A172 (cell line): ENCODE measurements around the gene MAP1LC3B2. TPM values are rescaled to one million over a fixed set of nuclear protein-coding genes. Genes with fewer than 3 reads are reported as not detected.

Source experiments
- DNase-seq: peaks from one replicate; pipeline ENCODE4 v3.0.0-alpha.2; 2015; ENCODE audit warnings: low spot score
- total RNA-seq: library from RNA; depleted of rRNA; stranded (reverse); fragments of >200 nt; shearing (Covaris generic); gene quantifications from 2 replicates; pipeline ENCODE4 v1.2.3, GENCODE V29; 2014

The MAP1LC3B2 gene
- total RNA-seq, 1 experiment from 2014 or later = 1.8 TPM

DNA sequence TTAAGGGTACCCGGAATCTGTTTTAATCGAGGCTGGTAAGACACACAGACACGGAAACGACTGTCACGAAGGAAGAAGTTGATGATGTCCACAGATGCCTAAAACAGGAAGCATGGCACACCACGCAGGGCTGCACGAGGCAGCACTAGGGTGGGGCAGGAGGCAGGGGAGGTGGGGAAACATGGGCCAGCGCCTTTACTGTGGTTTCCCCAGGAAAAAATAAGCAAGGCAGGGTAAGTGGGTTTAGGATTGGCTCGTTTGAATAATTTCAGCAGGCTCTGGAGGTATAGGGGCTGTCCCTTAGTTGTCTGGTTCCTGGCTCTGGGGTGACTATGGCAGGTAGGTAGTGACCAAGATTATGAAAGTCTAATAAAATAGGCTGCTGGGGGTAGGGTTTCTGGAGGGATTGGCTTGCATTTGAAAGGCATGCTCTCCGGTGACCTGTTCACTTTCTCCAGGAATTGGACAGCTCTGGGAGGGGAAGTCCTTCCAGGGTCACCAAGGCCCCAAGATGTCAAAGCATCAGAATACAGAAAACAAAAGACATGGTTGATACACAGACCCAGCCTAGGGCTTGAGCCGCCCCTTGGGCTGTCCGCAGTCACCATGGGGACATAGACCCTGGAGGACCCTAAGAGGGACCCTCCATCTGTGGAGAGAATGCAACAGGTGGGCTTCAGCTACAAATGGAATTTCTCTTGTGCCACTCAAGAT, 35.3 kb downstream of the MAP1LC3B2 start:
- no peak for DNase-seq

DNA sequence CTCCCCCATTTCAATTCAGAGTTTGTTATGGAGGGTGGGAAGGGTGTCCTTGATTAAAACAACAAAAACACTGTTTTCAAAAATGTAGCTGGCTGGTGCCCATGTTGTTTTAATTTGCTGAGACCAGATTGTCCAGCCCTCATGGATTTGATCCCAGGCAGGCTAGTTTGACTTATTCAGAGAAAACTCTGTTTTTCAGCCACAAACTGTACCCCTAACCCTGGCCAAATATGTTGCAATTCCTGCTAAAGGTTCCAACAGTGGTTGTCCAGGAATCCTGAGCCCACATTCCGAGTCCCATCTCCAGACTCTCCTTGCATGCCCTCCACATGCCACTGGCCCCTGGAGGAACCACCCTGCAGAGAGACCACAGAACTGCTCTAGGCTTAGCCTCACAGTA, 36.0 kb downstream of the MAP1LC3B2 start:
- DNase-seq = no peak

DNA sequence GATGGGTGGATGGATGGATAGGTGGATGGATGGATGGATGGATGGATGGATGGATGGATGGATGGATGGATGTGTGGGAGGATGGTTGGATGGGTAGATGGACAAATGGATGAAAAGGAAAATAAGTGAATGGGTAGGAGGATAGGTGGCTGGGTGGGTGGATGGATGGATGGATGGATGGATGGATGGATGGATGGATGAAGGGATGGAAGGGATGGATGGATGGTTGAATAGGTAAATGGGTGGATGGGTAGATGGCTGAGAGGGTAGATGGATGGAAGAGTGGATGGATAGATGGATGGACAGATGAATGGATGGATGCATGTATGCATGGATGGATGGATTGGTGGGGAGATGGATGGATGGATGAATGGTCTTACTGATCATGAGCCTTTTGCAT, 36.5 kb downstream of the MAP1LC3B2 start:
- DNase-seq = no peak

DNA sequence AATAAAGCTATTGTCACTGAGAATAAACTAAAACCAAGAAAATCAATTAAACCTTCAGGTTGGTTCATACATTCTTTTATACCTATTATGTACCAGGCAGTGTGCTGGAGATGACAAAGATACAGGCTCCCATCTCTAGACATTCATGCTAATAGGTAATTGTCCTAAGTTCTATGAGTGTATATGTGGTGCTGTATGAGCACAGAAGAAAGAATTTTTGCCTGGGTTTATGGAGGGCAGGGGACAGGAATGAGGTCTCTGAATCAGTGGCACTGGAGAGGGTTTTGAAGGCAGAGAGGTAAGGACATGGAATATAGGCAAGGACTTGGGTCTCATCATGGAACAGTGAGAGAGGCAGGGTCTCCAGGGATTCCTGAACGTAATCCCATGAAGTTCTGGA, 38.7 kb downstream of the MAP1LC3B2 start:
- DNase-seq = no peak

DNA sequence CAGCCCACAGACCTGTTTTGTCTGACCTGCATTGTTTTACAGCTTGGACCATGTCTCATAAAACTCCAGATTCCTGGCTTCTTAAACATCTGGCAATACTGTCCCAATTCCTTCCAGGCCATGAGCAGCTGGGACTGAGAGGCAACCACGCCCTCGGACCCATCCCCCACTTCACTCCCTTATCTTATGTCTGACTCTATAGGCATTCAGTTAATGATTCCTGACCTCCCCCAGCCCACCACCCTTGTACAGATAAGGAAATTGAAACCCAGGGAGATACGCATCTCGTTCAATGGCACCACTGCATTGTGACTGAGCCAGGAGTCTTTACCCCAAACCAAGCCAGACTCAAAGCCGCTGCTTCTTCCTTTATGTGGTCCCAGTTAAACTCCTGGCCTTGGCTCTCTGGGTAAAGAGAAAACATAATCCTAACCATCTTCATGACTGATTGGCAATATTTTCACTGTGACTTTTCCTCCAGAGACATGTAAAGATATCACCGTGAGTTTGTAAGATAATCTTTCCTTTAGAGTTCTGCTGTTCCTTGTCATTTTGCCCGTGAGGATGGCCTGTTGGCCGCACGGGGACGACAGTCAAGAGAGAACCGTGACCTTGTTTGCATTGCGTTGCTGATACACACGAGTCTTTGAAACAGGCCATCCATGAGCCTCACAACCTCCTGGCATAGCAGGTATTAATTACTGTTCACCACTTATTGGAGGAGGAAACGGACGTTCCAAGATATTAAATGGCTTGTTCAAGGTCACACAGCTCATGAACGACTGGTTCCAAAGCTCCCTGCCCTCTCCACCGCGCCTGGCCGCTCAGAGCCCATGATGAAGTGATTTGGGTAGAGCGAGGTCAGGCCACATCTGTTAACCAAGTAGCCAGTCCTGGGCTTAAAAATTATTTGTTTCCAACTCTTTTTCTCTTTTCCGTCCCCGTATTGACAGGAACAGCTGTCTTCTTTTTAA, 39.4 kb downstream of the MAP1LC3B2 start:
- no peak for DNase-seq

DNA sequence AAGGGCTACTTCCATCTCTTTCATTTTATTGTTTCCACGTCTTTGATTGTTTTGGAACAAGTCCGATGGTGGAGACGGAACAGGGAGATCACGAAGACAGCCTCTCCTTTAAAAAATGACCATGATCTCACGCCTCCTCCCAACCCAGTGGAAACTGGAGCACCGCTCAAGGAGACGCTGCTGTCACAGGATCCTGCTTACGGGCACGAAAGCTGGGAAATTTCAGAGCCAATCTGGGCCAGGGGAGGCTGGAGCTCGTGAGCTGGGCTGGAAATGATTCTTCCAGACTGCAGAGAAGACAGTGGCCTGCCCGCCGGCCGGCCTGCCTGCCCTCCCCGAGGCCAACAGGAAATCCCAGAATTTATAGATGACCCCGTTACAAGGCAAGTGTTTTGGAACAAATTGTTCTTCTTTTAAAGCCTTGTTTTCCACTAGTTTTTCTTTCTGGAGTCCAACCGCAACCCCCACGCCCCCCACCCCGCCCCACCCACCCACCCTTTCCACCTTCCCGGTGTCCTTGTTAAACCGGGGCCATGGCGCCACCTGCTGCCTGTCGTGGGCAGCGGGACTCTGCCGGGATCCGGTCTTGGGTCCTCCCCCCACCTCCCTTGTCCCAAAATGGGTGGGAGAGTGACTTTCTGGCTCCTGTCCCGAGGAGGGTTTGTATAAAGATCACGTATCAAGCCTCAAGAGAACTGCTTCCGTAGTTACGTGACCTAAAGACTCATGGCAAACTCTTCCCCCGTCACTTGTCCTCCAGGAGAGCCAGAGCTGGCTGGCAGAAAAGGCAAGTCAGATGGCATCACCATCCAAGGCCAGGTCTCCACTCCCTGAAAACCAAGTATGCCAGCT, 40.3 kb downstream of the MAP1LC3B2 start:
- peak; percentile 21 for DNase-seq

DNA sequence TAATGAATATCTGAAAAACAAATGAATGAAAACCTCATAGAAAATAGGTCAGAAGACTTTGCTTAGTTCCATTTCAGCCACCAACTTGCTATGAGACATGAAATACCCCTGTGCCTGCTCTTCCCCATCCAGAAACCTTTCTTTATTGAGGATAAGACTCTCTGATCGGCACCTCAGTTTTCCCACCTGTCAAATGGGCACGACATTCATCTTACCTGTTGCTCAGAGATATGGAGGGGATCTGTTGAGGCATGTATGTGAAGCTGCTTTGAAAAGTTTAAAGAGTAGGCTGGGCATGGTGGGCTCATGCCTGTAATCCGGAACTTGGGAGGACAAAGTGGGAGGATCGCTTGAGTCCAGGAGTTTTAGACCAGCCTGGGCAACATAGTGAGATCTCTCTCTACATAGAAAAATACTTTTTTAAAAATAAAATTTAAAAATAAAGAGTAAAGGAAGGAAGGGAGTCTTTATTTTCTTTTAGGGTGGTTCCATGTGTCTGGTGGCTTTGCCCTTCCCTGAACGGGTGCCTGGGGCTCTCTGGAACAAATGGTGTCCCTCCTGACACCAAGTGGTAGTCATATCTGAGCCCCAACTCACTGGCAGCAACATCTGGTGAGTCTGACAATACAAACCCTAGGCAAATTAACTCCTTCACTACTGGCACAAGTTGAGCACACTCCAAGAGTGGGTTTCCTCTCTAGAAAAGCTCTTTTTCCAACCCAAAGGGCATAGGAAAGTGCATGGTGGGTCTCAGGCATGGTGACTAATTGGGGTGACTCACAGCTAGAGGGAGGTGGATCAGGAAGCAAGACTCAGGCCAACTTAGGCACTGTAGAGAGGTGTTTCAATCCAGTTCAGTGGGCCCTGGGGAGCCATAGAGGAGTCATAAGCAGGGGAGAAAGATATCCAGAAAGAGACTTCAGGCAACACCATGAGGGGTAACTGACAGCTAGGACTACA, 42.1 kb downstream of the MAP1LC3B2 start:
- peak; percentile 58 for DNase-seq

DNA sequence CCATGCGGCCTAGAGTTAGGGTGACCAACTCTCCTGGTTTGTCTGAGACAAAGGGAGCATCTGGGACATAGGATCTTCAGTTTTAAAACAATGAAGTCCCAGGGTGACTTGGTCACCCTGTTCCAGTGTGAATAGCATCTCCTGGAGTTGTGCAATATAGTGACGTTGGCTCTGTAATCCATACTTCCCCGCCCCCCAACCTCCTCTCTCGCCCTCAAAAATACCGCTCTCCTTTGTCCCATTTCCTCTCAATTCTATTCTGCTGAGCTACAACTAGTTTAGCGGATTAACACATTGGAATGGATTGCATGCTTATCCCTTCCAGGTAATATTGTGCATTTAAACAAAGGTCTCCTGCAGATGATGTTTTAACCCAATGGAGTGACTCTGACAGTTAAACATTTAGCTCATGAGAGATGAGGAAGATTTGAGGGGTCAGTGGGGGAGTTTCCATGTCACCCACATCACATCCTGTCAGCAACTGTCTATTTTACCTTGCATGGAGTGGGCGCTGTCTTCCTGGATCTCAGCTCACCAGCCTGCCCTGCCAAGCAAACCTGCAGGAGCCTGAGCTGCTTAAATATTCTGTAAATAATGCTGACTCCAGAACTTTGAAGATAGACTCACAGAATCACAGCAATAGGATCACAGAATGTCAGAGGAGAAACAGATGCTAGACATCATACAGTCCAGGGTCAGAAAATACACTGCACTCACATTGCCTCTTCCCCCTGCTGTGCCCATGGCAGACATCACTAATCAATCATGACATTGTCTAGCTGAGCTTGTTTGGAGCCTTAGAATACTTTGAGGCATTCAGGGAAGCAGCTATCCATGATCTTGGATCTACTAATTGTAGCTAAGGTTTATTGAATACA, 43.0 kb downstream of the MAP1LC3B2 start:
- DNase-seq = no peak

DNA sequence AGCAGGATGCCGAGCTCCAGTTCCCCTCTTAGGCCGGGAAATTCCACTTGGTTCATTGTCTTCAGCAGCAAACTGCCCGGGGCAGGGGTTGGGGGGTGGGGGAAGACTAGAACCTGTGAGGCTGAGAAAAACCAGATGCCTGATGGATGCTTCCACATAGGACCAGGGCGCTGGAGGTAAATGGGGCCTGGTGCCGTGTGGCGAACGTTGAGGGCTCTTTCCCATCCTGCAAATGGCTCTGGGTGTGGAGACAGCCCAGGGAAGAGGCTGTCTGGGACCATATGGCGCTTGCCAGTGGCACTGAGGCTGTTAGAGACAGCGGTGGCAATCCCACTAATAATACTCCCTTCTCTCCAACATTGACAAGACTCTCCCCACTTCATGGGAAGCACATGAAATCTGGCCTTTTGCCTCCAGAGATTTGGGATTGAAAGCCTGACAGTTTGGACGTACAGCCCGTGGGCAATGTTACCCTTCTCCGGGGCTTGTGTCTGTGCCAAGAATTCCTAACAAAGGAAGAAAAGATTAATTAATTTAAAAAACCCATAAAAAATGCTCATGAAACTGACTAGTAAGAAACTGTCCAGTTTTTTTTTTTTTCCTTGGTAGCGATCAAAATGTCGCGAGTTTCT, 44.5 kb downstream of the MAP1LC3B2 start:
- DNase-seq = no peak

DNA sequence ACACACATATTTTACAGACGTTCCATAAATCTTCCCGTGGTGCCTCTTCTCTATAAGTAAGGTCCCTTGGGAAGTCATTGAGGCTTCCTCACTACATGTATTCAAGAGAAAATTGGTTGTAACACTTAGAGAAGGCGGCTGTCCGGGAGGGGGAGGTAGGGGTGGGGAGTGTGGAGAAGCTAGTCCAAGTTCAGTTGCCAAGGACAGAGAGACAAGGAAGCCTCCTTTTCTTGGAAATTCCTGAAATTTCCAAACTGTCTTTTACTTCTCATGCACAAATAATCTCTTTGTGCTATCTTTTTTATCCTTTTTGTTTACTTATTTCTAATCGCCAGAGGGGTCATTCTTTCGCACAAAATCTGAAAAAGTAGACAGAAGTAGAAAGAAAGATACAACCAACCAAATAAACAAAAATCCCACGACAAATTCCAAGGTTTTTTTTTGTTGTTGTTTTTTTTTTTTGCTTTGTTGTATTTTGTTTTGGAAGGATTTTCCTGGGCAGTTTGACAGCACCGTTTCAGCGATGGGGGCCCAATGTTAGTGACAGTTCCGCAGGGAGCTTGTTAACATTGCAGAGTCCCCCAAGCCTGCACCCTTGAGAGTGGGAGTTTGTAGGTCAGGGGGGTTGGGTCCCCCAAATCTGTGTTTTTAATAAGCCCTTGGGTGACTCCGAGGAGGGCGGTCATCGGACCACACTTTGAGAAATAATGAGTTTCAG, 45.2 kb downstream of the MAP1LC3B2 start:
- no peak for DNase-seq

DNA sequence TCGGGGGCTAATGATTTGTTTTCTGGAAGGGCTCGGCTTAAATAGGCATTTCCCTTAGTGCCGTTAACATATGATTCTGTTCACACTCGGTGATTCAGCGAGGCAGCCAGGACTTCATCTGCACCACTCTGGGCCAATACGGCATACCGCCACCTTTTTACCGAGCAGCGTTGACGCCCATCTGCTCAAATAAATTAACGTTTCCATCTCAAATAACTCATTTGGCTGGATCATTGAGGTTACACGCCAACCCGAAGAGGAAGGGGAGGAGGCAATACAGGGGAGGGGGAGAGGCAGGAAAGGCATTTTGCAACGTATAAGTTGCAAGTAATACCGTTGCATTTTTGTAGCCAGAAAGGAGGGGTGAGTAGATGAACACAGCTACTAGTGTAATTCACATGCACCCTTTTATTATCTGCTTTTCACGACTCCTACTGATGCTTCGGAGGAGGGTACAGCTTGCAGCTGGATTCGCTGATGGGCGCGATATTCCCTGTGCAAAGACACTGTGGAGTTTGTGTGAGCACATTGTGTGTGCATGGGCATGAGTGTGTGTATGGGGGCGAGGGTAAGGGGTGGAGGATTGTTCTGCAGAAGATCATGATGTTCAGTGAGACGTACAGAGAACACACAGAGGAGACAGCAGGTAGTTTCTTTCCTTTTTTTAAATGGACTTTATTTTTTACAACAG, 45.9 kb downstream of the MAP1LC3B2 start:
- DNase-seq = no peak

DNA sequence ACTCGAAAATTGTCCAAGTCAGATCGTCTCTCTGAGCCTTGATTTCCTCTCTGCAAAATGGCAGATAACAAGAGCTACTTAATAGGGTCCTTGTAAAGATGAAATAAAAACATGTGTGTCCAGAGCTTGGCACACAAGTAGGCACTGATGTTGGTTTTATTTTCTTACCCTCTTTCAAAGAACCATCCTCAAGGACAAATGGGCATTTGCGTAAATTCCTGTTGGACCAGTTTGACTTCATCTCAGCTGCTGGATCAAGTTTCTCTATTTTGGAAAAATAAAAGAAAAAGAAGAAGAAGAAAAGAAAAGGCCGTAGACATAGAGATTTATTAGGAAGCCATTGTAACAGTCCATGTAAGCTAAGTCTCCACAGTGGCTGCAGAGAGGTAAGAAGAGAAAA, 47.2 kb downstream of the MAP1LC3B2 start:
- no peak for DNase-seq

DNA sequence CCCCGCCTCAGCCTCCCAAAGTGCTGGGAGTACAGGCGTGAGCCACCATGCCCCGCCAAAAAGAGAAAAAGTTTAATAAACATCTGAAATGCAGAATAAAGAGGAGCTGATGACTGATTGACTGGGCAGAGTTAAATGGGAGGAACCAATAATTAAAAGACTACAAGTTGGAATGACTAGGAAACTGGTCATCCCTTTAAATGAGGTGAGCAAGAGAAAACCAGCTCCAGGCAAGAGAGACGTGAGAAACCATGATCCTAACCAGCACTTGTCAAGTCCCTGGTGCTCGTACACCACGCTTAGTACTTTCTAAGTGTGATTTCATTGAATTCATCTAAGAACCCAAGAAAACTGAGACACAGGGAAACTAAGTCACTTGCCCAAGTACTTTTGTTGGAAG, 47.9 kb downstream of the MAP1LC3B2 start:
- no peak for DNase-seq

DNA sequence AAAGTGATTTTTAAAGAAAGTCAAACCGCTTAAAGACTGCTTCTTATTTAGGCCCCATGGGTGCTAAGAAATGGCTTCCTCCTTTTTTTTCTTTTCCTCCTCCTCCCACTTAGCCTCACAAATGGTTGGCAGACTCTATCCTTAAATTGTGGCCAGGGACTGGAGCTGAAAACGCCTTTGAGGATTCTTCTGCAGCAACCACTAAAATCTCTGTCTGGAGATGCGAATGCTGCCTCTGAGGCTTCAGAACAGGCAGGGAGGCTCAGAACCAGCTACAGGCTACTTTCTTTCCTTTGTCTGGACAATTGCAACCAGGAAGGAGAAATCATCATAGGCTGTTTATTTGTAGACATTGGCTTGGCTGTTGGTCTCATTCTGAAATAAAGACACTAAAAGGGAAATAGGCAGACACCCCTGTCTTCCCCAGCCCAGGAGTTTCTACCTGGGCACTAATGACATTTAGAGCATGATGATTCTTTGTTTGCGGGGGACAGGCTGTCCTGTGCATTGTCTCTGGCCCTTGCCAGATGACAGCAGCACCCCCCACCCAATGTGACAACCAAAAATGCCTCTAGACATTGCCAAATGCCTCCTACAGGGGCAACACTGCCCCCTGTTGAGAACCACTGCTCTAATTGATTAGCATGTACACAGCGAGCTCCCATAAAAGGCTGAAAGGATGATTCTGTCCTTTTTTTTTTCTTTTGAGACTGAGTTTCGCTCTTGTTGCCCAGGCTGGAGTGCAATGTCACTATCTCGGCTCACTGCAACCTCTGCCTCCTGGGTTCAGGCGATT, 50.3 kb downstream of the MAP1LC3B2 start:
- no peak for DNase-seq

DNA sequence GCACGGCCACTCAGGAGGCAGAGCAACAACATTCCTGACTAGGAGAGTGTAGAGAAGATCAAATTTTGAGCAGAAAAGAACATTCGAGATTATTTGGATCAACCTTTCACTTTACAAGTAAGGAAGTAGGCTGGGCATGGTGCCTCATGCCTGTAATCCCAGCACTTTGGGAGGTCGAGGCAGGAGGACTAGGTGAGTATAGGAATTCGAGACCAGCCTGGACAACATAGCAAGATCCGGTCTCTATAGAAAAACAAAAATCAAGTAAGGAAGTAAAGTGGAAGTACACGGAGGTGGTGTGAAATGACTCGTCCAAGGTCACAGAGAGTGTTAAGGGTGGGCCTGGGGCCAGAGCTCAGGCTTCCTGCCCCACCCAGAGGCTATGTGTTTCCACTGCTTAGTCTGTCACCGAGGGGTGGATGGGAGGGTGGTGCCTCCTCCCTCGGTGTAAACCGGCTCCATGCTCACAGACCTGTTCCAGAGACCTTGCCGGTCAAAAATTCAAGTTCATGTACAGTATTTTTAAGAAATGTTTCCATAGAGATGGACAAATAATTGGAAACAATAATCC, 51.9 kb downstream of the MAP1LC3B2 start:
- DNase-seq = peak; percentile 16

DNA sequence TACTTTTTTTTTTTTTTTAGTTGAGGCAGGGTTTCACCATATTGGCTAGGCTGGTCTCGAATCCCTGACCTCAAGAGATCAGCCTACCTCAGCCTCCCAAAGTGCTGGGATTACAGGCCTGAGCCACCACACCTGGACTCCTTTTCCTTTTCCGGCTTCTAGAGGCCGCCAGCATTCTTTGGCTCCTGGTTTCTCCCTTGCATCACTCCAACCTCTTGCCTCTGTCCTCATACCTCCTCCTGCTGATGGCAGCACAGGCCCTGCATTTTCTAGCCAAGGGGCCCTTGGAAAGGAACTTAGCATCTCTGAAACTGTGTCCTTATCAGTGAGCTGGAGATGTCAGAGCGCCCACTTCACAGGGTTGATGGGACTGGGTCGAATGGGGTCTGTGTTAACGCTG, 53.3 kb downstream of the MAP1LC3B2 start:
- DNase-seq = no peak

DNA sequence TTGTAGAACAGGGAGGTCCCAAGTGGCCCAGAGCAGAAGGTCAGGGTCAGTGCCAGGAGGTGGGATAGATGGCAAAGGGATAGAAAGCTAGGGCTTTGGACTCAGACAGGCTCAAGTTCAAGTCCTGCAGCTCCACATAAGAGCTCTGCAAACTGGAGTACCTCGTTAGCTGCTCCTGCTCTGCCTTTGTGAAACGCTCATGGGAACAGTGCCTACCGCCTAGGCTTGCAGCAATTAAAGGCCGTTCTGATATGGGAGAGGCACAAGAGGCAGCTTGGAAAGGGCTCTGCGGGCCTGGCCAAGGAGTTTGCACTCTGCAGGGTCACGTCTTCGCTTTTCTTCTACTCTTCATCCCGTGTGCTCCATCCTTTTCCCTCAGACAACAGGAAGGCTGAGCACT, 54.1 kb downstream of the MAP1LC3B2 start:
- no peak for DNase-seq
